ENCODE results near the gene NCS1.

- no peak for TF ChIP-seq POLR2A (IDR thresholded peaks at IDR 0.05; ENCODE audit: low read depth, low read length)
- no peak for TF ChIP-seq POLR2AphosphoS5 (IDR thresholded peaks at IDR 0.05; ENCODE audit: low read depth, low read length)
- no peak for TF ChIP-seq TAF1 (IDR thresholded peaks at IDR 0.05; ENCODE audit: borderline replicate concordance, low read depth, low read length)
Observed at GRCh38 chr9:130275156-130275555, 103.0 kb downstream of the NCS1 start.

All from GM12892 (cell line).